GM18526 (cell line): ENCODE results near the gene EPHB1.

Experiments
- POLR2A ChIP-seq: IDR thresholded peaks from 3 replicates; pipeline ENCODE4 v1.6.1; 2011; ENCODE audit not compliant: insufficient read length; ENCODE audit errors: extremely low read depth

The EPHB1 gene

DNA sequence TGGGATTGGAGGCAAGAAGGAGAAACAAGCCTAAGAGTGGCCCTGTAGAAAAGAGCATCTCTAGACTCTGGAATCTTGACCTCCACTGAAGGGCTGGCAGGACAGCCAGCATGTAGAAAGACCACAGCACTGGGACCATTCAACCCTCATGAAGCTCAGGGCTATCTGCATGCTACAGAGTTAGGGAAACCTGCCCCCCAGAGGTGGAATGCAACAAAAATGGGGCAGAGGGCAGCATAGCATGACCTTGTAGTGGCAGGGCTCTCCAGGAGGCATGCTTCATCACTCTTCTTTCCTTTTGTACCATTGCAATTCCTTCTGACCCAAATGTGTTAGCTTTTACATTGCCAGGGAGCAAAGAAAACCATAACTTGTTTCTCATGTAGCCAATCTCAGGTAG, 445.4 kb downstream of the EPHB1 start:
- TF ChIP-seq POLR2A = no peak

DNA sequence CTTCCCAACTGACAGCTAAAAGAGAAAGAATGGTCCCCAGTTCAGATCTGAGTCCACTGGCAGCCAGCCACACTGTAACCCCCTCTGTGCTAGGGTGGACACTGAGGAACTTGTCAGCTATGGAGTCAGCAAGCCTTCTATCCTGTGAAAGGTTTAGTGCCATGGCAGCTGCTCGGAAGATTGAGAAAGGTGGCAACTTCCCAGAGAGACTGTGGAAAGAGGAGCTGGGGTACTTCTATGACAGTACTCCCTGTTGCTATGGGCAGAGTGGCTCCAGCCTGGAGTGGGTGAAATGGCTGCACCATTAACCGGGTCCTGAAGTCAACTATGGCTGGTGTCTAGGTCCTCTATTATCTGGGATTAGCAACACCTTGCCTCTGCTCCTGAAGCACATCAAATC, 447.2 kb downstream of the EPHB1 start:
- no peak for TF ChIP-seq POLR2A

DNA sequence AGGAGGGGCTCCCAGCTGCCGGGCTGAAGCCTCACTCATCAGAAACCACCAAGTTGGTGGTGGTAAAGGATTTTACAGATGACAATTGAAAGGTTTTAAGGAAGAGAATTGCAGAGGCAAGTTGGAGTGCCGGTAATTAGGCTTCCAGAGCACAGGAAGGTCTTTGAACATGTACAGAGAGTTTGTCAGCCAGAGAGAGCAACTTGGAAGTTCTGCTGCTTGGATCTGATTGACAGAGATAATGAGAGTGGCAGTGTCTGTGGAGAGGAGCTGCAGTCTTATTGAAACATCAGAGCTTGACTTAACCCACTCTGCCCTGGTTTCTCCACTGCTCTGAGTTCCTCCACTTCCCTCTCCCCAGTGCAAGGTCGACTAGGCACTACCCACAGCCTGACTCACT, 448.6 kb downstream of the EPHB1 start:
- no peak for TF ChIP-seq POLR2A

DNA sequence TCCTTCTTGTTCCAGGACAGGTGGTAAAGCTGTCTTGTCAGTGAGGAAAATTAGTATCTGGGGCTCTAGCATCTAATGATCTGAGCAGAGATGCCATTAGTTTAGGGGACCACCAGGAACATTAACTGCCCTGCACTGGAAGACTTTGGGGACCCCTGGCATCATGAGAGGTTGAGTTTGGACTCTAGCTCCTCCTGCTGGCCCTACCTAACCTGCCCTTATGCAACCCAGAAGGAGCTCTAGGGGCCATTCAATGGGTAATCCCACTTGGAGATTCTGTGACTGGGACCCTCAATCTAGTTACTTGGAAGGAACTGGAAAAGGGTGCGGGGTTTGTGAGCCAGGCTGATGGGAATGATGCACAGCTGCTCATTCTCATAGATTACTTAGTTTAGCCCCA, 451.0 kb downstream of the EPHB1 start:
- no peak for TF ChIP-seq POLR2A

DNA sequence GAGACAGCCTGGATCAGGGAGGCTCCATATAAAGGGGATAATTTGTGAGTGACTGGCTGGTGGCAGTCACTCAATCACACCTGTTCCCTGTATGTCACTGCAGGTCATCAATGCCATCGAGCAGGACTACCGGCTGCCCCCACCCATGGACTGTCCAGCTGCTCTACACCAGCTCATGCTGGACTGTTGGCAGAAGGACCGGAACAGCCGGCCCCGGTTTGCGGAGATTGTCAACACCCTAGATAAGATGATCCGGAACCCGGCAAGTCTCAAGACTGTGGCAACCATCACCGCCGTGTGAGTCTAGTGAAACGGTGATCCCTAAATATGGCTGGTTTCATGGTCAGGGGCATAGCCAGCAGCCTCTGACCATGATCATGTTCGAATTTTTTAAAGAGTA, 453.2 kb downstream of the EPHB1 start:
- TF ChIP-seq POLR2A = no peak

DNA sequence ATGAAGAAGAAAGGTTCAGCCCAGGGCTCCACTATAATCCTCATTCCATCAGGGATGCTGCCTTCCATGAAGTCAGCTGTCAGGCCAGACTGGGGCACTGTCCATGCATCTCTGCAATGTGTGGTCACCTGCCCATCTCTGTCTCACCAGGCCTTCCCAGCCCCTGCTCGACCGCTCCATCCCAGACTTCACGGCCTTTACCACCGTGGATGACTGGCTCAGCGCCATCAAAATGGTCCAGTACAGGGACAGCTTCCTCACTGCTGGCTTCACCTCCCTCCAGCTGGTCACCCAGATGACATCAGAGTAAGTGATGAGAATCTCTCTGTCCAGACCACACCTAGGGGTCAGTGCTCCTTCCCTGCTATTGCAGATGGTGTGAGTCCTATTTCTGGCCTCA, 454.1 kb downstream of the EPHB1 start:
- no peak for TF ChIP-seq POLR2A

DNA sequence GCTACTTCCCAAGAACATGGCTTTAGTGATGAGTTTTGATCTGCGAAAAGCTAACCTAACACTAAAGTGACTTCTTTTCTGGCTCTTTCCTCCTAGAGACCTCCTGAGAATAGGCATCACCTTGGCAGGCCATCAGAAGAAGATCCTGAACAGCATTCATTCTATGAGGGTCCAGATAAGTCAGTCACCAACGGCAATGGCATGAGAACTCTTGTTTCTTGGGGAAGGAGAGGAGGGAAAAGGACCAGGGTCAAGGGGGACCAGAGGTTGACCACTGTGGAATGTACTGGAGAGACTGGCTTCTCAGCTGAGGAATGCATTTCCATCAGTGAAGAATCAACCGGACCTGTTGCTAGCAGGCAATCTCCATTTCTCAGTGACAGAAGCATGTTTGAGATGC, 463.9 kb downstream of the EPHB1 start:
- TF ChIP-seq POLR2A = no peak

DNA sequence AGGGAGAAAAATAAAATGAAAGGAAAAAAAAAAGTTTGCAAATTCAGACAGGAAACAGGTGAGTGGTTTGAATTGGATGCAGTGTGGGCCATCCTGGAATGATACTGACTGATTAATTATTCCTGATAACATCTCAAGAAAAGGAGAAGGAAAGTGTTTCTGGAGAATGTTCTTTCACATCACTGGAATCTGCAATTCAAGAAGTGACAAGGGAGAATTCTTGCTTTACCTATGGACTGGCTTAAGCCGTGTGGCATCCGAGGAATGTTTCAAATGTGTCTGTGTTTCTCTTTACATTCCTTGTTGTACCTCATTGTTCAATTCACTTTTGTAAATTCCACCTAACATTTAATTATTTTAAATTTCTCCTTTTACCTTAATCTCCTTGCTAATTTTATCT, 465.0 kb downstream of the EPHB1 start:
- no peak for TF ChIP-seq POLR2A

DNA sequence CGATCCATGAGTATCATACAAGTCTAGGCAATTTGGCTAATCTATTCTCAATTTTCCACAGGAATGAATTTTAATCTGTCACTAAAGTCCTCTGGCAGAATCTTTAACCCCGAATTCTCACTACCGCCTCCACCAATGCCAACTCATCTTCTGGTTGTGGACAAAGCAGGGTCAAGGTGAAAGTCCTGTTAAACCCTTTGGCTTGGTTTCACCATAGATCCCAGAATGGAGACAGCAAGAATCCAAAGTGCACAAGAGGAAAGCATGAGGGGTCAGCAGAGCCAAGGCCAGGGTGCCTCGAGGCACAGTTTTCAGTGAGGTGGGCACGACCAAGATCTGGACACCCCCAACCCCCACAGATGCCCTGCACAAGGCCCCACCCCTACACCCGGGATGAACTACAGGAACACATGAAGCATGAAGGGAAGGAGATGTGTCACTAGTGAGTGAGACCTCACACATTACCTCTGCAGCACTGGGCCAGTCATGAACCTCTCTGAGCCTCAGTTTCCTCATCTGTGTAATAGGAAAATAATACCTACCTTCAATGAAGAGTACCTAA, 466.2 kb downstream of the EPHB1 start:
- no peak for TF ChIP-seq POLR2A

DNA sequence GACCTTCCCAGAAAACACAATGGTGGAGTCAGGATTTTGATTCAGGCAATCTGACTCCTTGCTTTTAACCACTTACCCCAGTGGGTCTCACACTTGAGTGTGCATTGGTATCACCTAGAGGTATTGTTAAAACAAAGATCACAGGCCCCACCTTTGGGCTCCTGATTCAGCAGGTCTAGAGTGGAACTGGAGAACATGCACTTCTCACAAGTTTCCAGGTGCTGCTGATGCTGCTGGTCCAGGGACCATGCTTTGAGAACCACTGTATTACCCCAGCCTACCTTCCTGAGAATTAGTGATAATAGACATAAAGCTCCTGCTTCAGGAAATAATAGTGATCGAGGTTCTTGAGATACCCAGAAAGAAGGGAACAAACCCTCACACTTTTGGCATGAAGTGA, 466.9 kb downstream of the EPHB1 start:
- TF ChIP-seq POLR2A = no peak

DNA sequence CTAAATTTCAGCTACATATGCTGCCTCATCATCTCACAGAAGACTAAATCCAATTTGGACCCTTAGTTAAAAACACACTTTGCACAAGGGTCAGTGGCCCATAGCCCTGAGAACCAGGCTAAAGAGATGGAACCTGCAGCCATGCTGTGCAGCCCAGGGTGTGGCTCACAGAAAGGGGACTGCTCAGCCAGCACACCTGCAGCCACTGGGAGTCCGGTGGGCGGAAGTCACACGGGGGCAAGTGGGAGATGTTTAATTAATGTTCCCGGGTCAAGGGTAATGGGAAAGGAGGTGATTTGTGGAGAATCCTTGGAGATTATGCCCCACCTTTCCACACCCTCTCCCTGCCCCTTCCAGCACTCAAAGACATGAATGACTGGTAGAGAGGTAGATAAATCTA, 467.4 kb downstream of the EPHB1 start:
- TF ChIP-seq POLR2A = no peak

DNA sequence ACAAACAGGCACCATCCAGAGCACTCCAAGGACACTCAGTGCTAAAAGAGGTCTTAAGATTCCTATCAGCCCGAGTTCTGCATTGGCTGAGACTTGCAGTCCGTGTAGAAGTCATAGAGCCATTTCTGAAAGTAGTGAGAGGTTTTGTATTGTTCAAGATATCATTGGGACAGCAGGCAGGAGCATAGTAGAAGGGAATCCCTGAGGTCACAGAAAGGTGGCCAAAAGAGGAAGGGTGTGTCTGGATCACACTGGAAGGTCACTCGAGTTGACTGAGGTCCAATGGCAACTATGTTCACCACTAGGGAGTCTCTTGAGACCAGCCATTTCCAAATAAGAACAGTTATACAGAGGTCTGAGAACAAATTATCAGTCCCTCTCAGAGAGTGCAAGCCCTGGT, 468.3 kb downstream of the EPHB1 start:
- no peak for TF ChIP-seq POLR2A

DNA sequence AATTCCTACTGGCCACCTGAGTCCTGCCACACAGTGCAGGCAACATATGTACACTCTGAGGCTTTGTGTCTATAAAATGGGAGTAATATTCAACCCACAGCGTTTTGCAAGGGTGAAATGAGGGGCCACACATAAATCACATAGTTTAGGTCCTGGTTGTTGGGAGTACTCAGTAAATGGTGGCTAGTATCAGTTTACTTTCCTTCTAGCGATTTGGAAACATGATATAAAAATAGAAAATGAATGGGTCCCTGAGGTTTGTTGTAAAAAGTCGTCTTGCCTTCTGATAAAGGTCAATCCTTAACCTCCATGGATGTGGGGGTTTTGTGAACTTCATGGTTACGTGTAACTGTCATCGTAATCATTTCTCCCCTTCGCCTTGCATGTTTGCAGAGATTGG, 472.4 kb downstream of the EPHB1 start:
- no peak for TF ChIP-seq POLR2A

DNA sequence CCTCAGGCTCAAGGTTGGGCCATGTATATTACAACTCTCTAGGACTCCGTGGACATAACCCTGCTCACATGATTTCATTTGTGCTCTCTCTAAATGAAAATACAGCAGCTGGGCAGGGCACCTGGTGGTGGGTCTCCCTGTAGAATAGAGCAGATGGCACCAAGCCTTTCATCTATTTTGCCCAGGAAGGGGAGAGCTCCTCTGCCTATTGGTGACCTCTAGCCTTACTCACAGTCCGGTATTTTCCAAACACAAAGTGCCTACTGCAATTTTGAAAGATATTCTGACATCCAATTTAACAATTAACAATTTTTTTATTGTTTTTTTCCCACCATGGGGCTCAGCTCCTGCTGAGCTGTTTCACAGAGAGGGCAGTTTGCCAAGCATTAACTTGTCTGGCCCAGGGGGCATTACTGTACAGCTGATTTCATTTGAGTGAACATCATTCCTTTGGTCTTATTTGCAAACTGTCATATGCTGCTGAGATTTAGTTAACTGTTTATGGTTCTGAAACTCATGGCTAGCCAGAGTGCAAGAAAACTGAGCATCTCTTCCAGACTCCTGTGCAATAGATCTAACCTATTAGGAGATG, 474.0 kb downstream of the EPHB1 start:
- TF ChIP-seq POLR2A = no peak

DNA sequence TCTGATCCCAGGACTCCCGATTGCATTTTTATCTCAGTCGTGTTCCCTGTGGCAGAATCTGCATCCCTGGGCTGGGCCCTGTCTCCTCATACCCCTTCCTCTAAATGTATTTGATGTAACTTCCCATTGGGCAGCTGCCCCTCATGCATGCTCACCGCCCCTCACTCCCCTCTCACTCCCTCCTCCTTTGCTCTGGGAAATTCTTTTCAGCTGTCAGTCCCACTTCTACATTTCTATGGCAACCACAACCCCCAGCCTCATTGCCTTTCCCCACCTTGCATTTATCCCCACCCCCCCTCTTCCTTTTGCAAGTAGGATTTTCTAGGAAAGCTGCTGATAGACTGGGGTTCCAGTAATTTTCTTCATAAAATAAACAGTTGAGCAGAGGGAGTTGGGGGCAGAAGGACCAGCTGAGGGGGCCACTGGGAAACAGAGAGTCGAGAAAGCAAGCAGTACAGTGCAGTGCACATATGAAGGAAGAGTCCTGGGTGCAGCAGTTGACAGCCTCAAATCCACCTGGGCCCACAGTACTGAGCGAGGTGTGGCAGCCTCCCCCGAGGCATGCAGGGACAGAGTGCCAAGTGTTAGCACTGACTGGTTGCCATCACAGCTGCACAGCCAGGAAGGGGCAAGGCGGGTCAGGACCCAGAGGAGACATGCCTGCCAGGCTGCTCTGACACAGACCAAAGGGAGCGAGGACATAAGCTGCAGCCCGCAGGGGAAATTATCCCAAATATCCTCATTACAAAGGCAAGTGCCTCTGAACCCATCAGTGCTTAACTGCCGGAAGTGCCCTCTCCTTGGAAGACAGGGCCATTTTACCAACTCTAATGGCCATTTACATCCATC, 476.3 kb downstream of the EPHB1 start:
- TF ChIP-seq POLR2A = no peak

DNA sequence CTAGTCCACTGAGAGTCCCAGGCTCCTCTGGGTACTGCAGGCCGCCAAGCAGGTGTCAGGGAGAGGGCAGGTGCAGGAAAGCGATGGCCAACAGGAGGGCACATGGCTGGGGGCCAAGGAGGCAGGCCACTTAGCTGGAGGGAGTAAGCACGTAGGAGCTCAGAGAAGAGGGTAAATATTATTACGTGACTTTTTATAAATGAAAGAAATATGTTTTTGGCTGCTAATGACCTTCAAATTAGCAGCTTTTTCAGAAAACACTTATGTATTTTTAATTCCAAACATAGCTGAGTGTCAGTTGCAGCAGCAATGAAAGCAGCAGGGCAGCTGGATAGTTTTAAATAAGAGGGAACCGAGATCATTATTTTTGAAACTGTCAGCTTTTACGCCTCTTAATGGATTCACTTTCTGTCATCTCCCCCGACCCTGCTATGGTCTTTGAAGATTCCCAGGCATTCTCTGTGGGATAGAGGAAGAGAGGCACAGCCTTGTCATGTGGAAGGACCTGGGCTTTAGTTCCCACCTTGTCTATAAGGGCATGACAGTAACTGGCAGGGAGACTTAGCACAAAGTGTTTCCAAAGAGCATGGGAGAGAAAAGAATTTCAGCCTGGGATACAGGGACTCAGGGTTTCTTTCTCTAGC, 477.1 kb downstream of the EPHB1 start:
- TF ChIP-seq POLR2A = no peak

DNA sequence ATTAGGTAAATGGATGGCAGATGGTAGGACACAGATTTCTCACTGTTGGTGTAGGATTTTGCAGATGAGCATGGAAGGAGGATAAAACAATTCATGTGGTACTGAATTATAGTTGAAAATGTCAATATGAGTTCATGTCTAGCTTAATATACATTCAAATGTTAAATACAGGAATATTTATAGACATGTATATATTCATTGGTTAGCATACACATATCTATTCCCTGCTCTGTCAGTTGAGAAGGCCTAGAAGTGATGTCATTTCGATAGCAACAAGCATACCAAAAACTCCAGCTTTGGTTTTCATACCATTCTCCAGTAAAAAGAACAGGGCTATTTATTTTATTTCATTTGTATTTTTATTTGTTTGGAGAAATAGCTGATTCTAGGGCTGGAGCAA, 497.1 kb downstream of the EPHB1 start:
- TF ChIP-seq POLR2A = no peak

DNA sequence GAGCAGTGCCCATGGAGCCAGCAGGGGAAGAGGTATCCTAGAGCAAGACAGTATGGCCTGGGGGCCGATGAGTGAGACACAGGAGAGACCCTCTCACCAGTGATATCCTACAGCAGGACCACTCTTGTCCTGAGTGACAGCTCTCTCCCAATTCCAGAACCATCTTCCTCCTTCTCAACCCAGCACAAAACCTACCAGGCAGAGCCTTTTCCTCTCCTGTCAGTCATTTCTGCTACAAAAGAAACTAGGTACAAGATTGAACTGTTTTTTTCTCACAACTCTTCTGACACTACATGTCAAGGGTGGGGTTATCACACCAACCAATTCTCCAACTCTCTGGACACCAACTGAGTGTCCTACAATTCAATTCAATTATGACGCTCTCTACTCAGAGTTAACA, 506.6 kb downstream of the EPHB1 start:
- no peak for TF ChIP-seq POLR2A
